Esophagus squamous epithelium (tissue), 4 donors: Measurements from ENCODE around the gene WWOX.

Experiments
- CTCF ChIP-seq, 6 experiments: fragments of 450-650 bp in 4 of 6; fragments of 200-600 bp in 2 of 6; sonication (generic) in 2 of 6; IDR thresholded peaks; one replicate each; pipeline ENCODE4 v1.5.1; 2016 to 2019; ENCODE audit warnings: antibody characterized with exemption in 6 of 6, mild to moderate bottlenecking in 4 of 6, moderate library complexity in 4 of 6
- POLR2A ChIP-seq, 4 donors: fragments of 450-650 bp; IDR thresholded peaks; one replicate each; pipeline ENCODE4 v1.6.1; 2017; ENCODE audit warnings: antibody characterized with exemption in 4 of 4, mild to moderate bottlenecking in 4 of 4, moderate library complexity in 3 of 4

- TF ChIP-seq POLR2A (IDR thresholded peaks at IDR 0.05) = no peak
- TF ChIP-seq CTCF (IDR thresholded peaks at IDR 0.05) = no peak
Observed at GRCh38 chr16:78697426-78697825, 598.0 kb downstream of the WWOX start.
